GM06990 (cell line): ENCODE measurements around the gene GPR42.

Source experiments
- DNase-seq: peaks from one replicate; pipeline ENCODE4 v3.0.0-alpha.2; 2011; ENCODE audit not compliant: insufficient read length; ENCODE audit errors: extremely low read depth
- H3K27me3 ChIP-seq: replicated peaks from 2 replicates; pipeline ENCODE4 v1.6.0; 2011; ENCODE audit warnings: low read length; ENCODE audit not compliant: control insufficient read depth, insufficient read depth
- H3K36me3 ChIP-seq: 2 replicates; pipeline ENCODE4 v1.5.1; 2011; ENCODE audit warnings: low read length; ENCODE audit not compliant: control insufficient read depth, insufficient read depth
- H3K4me3 ChIP-seq: replicated peaks from 2 replicates; pipeline ENCODE4 v1.5.1; 2011; ENCODE audit warnings: low read depth, mild to moderate bottlenecking, control low read depth, low read length
- TF ChIP-seq, protein P1 (sequence below): IDR thresholded peaks from 2 replicates; pipeline ENCODE4 v1.5.1; 2011; ENCODE audit warnings: low read length, control low read depth, mild to moderate bottlenecking, inconsistent platforms; ENCODE audit not compliant: insufficient read depth, poor library complexity, severe bottlenecking

GPR42 gene

GRCh38 chr19:35362261-35363000, 8.4 kb upstream of the GPR42 start:
- TF ChIP-seq, protein P1, sequence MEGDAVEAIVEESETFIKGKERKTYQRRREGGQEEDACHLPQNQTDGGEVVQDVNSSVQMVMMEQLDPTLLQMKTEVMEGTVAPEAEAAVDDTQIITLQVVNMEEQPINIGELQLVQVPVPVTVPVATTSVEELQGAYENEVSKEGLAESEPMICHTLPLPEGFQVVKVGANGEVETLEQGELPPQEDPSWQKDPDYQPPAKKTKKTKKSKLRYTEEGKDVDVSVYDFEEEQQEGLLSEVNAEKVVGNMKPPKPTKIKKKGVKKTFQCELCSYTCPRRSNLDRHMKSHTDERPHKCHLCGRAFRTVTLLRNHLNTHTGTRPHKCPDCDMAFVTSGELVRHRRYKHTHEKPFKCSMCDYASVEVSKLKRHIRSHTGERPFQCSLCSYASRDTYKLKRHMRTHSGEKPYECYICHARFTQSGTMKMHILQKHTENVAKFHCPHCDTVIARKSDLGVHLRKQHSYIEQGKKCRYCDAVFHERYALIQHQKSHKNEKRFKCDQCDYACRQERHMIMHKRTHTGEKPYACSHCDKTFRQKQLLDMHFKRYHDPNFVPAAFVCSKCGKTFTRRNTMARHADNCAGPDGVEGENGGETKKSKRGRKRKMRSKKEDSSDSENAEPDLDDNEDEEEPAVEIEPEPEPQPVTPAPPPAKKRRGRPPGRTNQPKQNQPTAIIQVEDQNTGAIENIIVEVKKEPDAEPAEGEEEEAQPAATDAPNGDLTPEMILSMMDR, result no peak
- no peaks in the 10 kb centered on the region for H3K36me3 ChIP-seq
- H3K4me3 ChIP-seq, result no peak overlapping the region
- no peaks in the 10 kb centered on the region for H3K27me3 ChIP-seq
- no peak for DNase-seq

- H3K27me3 ChIP-seq, result no peaks in the 10 kb centered on the region
- DNase-seq, result no peak
- TF ChIP-seq, protein P1, result no peak
- no peaks in the 10 kb centered on the region for H3K36me3 ChIP-seq
- H3K4me3 ChIP-seq, result no peak overlapping the region
These were observed 7.8 kb upstream of the GPR42 start for GRCh38 chr19:35363001-35363590.

DNA sequence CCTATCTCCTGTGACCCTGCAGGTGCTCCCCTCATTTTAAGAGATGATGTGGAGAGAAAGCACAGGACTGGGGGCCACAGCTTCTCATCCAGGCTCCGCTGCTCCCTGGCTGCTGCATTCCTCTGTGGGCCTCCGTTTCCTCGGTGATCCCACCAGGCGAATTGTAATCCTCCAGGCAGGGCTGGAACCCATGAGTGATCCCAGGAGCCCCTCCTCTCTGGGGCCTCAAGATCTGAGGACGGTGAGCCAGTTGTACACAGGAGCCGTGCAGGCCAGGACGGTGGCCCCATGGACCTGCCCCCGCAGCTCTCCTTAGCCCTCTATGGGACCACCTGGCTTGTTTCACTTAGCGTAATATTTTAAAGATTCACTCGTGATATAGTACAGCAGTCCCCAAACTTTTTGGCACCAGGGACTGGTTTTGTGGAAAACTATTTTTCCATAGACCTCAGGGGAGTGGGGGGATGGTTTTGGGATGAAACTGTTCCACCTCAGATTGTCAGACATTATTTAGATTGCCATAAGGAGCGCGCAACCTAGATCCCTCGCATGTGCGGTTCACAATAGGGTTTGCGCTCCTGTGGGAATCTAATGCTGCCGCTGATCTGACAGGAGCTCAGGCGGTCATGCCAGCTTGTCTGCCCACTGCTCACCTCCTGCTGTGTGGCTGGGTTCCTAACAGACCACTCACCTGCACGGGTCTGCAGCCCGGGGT, 7.0 kb upstream of the GPR42 start:
- H3K27me3 ChIP-seq, result no peaks in the 10 kb centered on the region
- TF ChIP-seq, protein P1, result no peak
- H3K36me3 ChIP-seq, result no peaks in the 10 kb centered on the region
- no peak for DNase-seq
- H3K4me3 ChIP-seq, result no peak overlapping the region

- H3K36me3 ChIP-seq, result no peaks in the 10 kb centered on the region
- H3K27me3 ChIP-seq, result no peaks in the 10 kb centered on the region
- TF ChIP-seq, protein P1, result no peak
- no peak for DNase-seq
- no peak overlapping the region for H3K4me3 ChIP-seq
These were observed 5.6 kb upstream of the GPR42 start for GRCh38 chr19:35365303-35365702.

DNA sequence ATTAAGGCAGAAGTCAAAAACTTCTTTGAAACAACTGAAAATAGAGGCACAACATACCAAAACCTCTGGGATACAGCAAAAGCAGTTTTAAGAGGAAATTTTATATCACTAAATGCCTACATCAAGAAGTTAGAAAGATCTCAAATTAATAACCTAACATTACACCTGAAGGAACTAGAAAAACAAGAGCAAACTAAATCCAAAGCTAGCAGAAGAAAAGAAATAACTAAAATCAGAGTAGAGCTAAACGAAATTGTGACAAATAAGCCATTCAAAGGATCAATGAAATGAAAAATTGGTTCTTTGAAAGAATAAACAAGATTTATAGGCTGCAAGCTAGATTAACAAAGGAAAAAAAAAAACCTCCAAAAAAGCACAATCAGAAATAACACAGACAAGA, 2.5 kb upstream of the GPR42 start:
- TF ChIP-seq, protein P1, result no peak
- Histone ChIP-seq H3K4me3 (no peak overlapping the region), H3K27me3 (no peaks in the 10 kb centered on the region), H3K36me3 (no peaks in the 10 kb centered on the region)
- no peak for DNase-seq
